IMR-90 (cell line): ENCODE measurements around the gene CDK10. TPM values are rescaled to one million over a fixed set of nuclear protein-coding genes. Genes with fewer than 3 reads are reported as not detected.

Source experiments
- ATAC-seq: fragments of 200-7000 bp; cut with Tn5 transposase; 2 replicates; pipeline ENCODE4 v1.9.1; 2020; ENCODE audit warnings: low read depth, mild to moderate bottlenecking, moderate library complexity
- BruUV-seq: library from RNA; stranded (reverse); fragments of 400-500 nt; replicated peaks from 2 replicates; lab custom pipeline; 2021; lab: Mats Ljungman, UMichigan
- CTCF ChIA-PET: fragments of 300-600 bp; formaldehyde crosslinking; extraction: SDS; loops from one replicate; lab custom pipeline; 2021; ENCODE audit warnings: antibody characterized with exemption; lab: Yijun Ruan, JAX
- POLR2A ChIA-PET: fragments of 300-600 bp; sonication (Branson Sonifier 250); formaldehyde crosslinking; loops from one replicate; lab custom pipeline; 2022; ENCODE audit warnings: antibody characterized with exemption; ENCODE audit not compliant: unreplicated experiment; lab: Charles Lee
- DNase-seq: peaks from one replicate; pipeline ENCODE4 v3.0.0; 2013
- H2AFZ ChIP-seq: replicated peaks from 2 replicates; pipeline ENCODE3; 2013; ENCODE audit warnings: low read length, mild to moderate bottlenecking; ENCODE audit not compliant: poor library complexity
- H2AK5ac ChIP-seq: 2 replicates; pipeline ENCODE4 v1.6.1; 2013; ENCODE audit warnings: low read depth, low read length, inconsistent platforms
- H2AK9ac ChIP-seq: replicated peaks from 2 replicates; pipeline ENCODE3; 2013; ENCODE audit warnings: mild to moderate bottlenecking, low read depth, low read length, moderate library complexity; ENCODE audit not compliant: poor library complexity
- H2BK120ac ChIP-seq: 2 replicates; pipeline ENCODE4 v1.6.1; 2013; ENCODE audit warnings: low read depth, low read length, inconsistent platforms
- H2BK15ac ChIP-seq: 3 replicates; pipeline ENCODE4 v1.6.1; 2013; ENCODE audit warnings: low read depth, low read length, inconsistent platforms
- H2BK20ac ChIP-seq: 2 replicates; pipeline ENCODE4 v1.6.1; 2013; ENCODE audit warnings: low read depth, mild to moderate bottlenecking, inconsistent platforms, low read length, moderate library complexity
- H2BK5ac ChIP-seq: 2 replicates; pipeline ENCODE4 v1.6.1; 2013; ENCODE audit warnings: mild to moderate bottlenecking, low read depth, low read length, inconsistent platforms; ENCODE audit not compliant: poor library complexity, severe bottlenecking
- H3K14ac ChIP-seq: replicated peaks from 2 replicates; pipeline ENCODE4 v1.6.1; 2013; ENCODE audit warnings: low read depth, low read length, inconsistent platforms
- H3K18ac ChIP-seq: 2 replicates; pipeline ENCODE4 v1.6.1; 2013; ENCODE audit warnings: low read depth, low read length, control low read depth
- H3K23ac ChIP-seq: 2 replicates; pipeline ENCODE4 v1.6.1; 2013; ENCODE audit warnings: low read depth, low read length, inconsistent platforms
- H3K27ac ChIP-seq: 2 replicates; pipeline ENCODE4 v1.5.1; 2013; ENCODE audit warnings: mild to moderate bottlenecking, control low read depth, low read length; ENCODE audit not compliant: insufficient read depth
- H3K27me3 ChIP-seq: 2 replicates; pipeline ENCODE4 v1.6.1; 2013; ENCODE audit warnings: low read length; ENCODE audit not compliant: control insufficient read depth, insufficient read depth
- H3K36me3 ChIP-seq: 2 replicates; pipeline ENCODE4 v1.6.1; 2013; ENCODE audit warnings: low read length, mixed read lengths; ENCODE audit not compliant: control insufficient read depth, insufficient read depth
- H3K4ac ChIP-seq: 2 replicates; pipeline ENCODE4 v1.6.1; 2013; ENCODE audit warnings: low read depth, low read length, inconsistent platforms
- H3K4me1 ChIP-seq: 2 replicates; pipeline ENCODE4 v1.6.1; 2013; ENCODE audit warnings: low read length, mixed read lengths; ENCODE audit not compliant: control insufficient read depth, insufficient read depth
- H3K4me2 ChIP-seq: 2 replicates; pipeline ENCODE4 v1.6.1; 2013; ENCODE audit warnings: low read depth, mild to moderate bottlenecking, control low read depth, low read length, moderate library complexity
- H3K4me3 ChIP-seq: 2 replicates; pipeline ENCODE4 v1.5.1; 2013; ENCODE audit warnings: low read depth, mild to moderate bottlenecking, control low read depth, low read length, moderate library complexity; ENCODE audit not compliant: insufficient read depth
- H3K56ac ChIP-seq: 2 replicates; pipeline ENCODE4 v1.6.1; 2013; ENCODE audit warnings: low read length, inconsistent platforms; ENCODE audit not compliant: insufficient read depth; ENCODE audit errors: extremely low read depth
- H3K79me1 ChIP-seq, 2 experiments: 2 replicates each; pipeline ENCODE4 v1.6.1; 2013; ENCODE audit warnings: low read length in 2 of 2, inconsistent platforms in 1 of 2, low read depth in 1 of 2
- H3K9ac ChIP-seq: 2 replicates; pipeline ENCODE4 v1.6.1; 2013; ENCODE audit warnings: low read depth, low read length, control low read depth
- H3K9me1 ChIP-seq: 2 replicates; pipeline ENCODE4 v1.6.1; 2013; ENCODE audit warnings: low read length, inconsistent platforms; ENCODE audit not compliant: insufficient read depth
- H3K9me3 ChIP-seq: 2 replicates; pipeline ENCODE4 v1.6.1; 2013; ENCODE audit warnings: low read length; ENCODE audit not compliant: control insufficient read depth, insufficient read depth
- H4K20me1 ChIP-seq: 2 replicates; pipeline ENCODE4 v1.6.1; 2013; ENCODE audit warnings: low read length, inconsistent platforms; ENCODE audit not compliant: insufficient read depth
- H4K5ac ChIP-seq: 2 replicates; pipeline ENCODE4 v1.6.1; 2013; ENCODE audit warnings: mild to moderate bottlenecking, low read depth, low read length, control low read depth
- H4K8ac ChIP-seq, 2 experiments: 2 replicates each; pipeline ENCODE4 v1.6.1; 2013; ENCODE audit warnings: low read depth in 2 of 2, low read length in 2 of 2, control low read depth in 1 of 2, inconsistent platforms in 1 of 2
- H4K91ac ChIP-seq: 2 replicates; pipeline ENCODE4 v1.6.1; 2013; ENCODE audit warnings: low read depth, low read length, inconsistent platforms; ENCODE audit not compliant: insufficient read depth
- RFX5 ChIP-seq: IDR thresholded peaks from 2 replicates; pipeline ENCODE4 v1.8.0; 2012; ENCODE audit warnings: low read depth, mild to moderate bottlenecking, low read length, moderate library complexity
- WGBS, 2 experiments: methylation state at CpG; one replicate each; pipeline versions ENCODE4 v1.1.5 to v1.1.7; 2013; ENCODE audit warnings: missing lambda C conversion rate in 2 of 2; ENCODE audit not compliant: insufficient read length in 1 of 2; ENCODE audit errors: extremely low coverage in 2 of 2; 5-methylcytosine and 5-hydroxymethylcytosine counted together
- dilution Hi-C: fragments of 300-500 bp; cut with HindIII; formaldehyde crosslinking; loops from one replicate; pipeline ENCODE4 v1.14.3; 2018; ENCODE audit warnings: low sequenced_read_pairs; ENCODE audit not compliant: unreplicated experiment
- in situ Hi-C: fragments of 300-500 bp; cut with MboI; formaldehyde crosslinking; loops from 3 replicates; pipeline ENCODE4 v1.14.3; 2019; ENCODE audit warnings: low sequenced_read_pairs, inconsistent platforms, mixed read lengths
- intact Hi-C: fragments of 100-400 bp; cut with micrococcal nuclease; formaldehyde crosslinking; loops from 2 replicates; pipeline ENCODE4 v1.10.0; 2022
- polyA plus RNA-seq, 3 experiments: library from polyadenylated mRNA; depleted of rRNA; stranded (reverse); fragments of >200 nt; gene quantifications; 2 replicates each; pipeline ENCODE4 v1.2.3, GENCODE V29; 2012; ENCODE audit warnings: low replicate concordance in 1 of 3
- total RNA-seq: library from RNA; depleted of rRNA; stranded (reverse); fragments of >200 nt; gene quantifications from 2 replicates; pipeline ENCODE4 v1.2.3, GENCODE V29; 2012

CDK10 gene
- total and polyA plus RNA-seq, 2 of the 4 experiments (the other 2 are of a cell fraction): 19.5 to 61.8 TPM

- no TSS peak for BruUV-seq
- dilution Hi-C loops: no loop called here
- intact Hi-C loops: no loop called here
Observed at GRCh38 chr16:89645122-89645521, 41.4 kb upstream of the CDK10 start.

More at GRCh38 chr16:89645122-89645521, 41.4 kb upstream of the CDK10 start:
- Histone ChIP-seq H3K4me1 (peaks cover 2% of the 10 kb centered on the region; the same call in 1 of the 2 replicates), H4K20me1 (peaks cover 8% of the 10 kb centered on the region; the same call in 1 of the 2 replicates), H3K9ac (no peak overlapping the region), H3K18ac (no peak overlapping the region), H2BK15ac (no peak overlapping the region), H3K36me3 (peaks cover 44% of the 10 kb centered on the region), H3K56ac (no peak overlapping the region), H2BK120ac (no peak overlapping the region), H3K4ac (no peak overlapping the region), H4K8ac (no peak overlapping the region), H2AFZ (no peak overlapping the region), H3K9me1 (no peaks in the 10 kb centered on the region), H3K27me3 (no peaks in the 10 kb centered on the region), H4K91ac (no peak overlapping the region), H3K23ac (no peak overlapping the region), H2BK5ac (no peak overlapping the region), H3K79me1 (peaks cover 4 to 11% of the 10 kb centered on the region in 2 experiments; a peak in 2 of 4 replicates), H3K4me2 (no peak overlapping the region), H2AK9ac (no peak overlapping the region), H2BK20ac (no peak overlapping the region), H4K5ac (no peak overlapping the region), H3K27ac (no peak overlapping the region), H3K9me3 (no peaks in the 10 kb centered on the region), H2AK5ac (no peak overlapping the region), H3K4me3 (no peak overlapping the region), H3K14ac (no peak overlapping the region)
- WGBS, 2 experiments: 82% methylated on average over 4 of the region's 11 CpGs; no CpG with 5 or more reads in 1 of the 2 experiments
- TF ChIP-seq RFX5: no peak
- ATAC-seq: no peak
- POLR2A ChIA-PET: no interaction called here
- DNase-seq: no peak
- CTCF ChIA-PET: no interaction called here
- in situ Hi-C loops: no loop called here
